ENCODE results near the gene GGNBP2. TPM values are rescaled to one million over a fixed set of nuclear protein-coding genes. Genes with fewer than 3 reads are reported as not detected.

The GGNBP2 gene
- polyA plus RNA-seq, 1 donor from 2014 or later: 112 TPM

DNA sequence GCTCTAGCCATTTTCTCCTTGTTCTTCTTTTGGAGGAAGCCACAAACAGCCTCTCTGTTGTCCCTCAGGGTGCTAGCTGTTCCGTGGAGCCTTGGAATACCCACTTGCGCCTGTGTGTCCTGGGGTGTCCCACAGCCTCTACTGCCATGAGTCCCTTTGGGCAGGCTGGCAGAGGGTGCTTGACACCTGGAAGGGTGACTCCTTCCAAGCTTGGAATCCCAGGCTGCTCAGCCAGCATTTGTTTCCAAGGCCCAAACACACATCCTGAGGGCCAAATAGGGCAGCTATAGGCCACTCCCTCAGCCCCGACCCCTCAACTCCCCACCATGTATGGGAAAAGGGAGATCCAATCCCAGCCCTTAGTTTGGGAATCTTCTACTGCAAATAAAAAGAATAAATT is 43.4 kb upstream of the GGNBP2 start:
- TF ChIP-seq RAD21 (conservative IDR thresholded peaks at IDR 0.05) (no peak), POLR2AphosphoS5 (IDR thresholded peaks at IDR 0.05) (no peak)
- Histone ChIP-seq H3K9me2 (ENCODE audit: insufficient read depth, low read length) (no peaks in the 10 kb centered on the region), H3K4me2 (ENCODE audit: low read length) (no peak overlapping the region), H4K20me1 (ENCODE audit: insufficient read depth) (no peaks in the 10 kb centered on the region), H3F3A (ENCODE audit: insufficient read depth, low read length, poor library complexity, severe bottlenecking) (no peaks in the 10 kb centered on the region), H3K27ac (ENCODE audit: low read length) (no peak overlapping the region), H3K79me2 (replicated peaks; ENCODE audit: insufficient read depth, low read length) (no peaks in the 10 kb centered on the region), H2AFZ (ENCODE audit: low read depth, low read length) (no peak overlapping the region), H3K36me3 (ENCODE audit: insufficient read depth, low read length) (peaks cover 7% of the 10 kb centered on the region), H3K9ac (ENCODE audit: low read length) (no peak overlapping the region), H3K4me3 (ENCODE audit: low read length) (no peak overlapping the region), H3K9me3 (ENCODE audit: low read length) (no peaks in the 10 kb centered on the region), H3K27me3 (ENCODE audit: insufficient read depth, low read depth, low read length) (no peaks in the 10 kb centered on the region)

DNA sequence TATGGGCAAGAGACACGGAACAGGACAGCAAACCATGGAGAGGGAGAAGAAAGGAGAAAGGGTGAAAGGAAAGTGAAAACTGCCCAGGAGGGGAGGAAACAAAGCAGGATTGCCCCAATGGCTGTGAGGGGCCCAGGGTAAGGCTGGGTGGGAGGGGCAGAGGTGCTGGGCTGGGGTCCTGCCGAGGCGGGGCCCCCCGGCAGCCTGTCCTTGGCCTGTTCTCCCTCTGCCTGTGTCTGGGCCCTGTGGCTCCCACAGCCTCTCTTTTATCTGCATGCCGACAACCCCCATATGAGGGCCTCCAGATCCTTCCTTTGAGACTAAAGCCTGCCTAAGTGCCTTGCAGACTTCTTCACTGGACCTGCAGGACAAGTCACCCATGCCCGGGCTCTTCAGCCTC is 42.8 kb upstream of the GGNBP2 start:
- Histone ChIP-seq H4K20me1 (ENCODE audit: insufficient read depth) (no peaks in the 10 kb centered on the region), H3K4me2 (ENCODE audit: low read length) (no peak overlapping the region), H2AFZ (ENCODE audit: low read depth, low read length) (no peak overlapping the region), H3K36me3 (ENCODE audit: insufficient read depth, low read length) (peaks cover 7% of the 10 kb centered on the region), H3K27me3 (ENCODE audit: insufficient read depth, low read depth, low read length) (no peaks in the 10 kb centered on the region), H3K9me2 (ENCODE audit: insufficient read depth, low read length) (no peaks in the 10 kb centered on the region), H3K27ac (ENCODE audit: low read length) (no peak overlapping the region), H3K9ac (ENCODE audit: low read length) (no peak overlapping the region), H3F3A (ENCODE audit: insufficient read depth, low read length, poor library complexity, severe bottlenecking) (no peaks in the 10 kb centered on the region), H3K9me3 (ENCODE audit: low read length) (no peaks in the 10 kb centered on the region), H3K79me2 (replicated peaks; ENCODE audit: insufficient read depth, low read length) (no peaks in the 10 kb centered on the region), H3K4me3 (ENCODE audit: low read length) (no peak overlapping the region)
- TF ChIP-seq, protein P1, sequence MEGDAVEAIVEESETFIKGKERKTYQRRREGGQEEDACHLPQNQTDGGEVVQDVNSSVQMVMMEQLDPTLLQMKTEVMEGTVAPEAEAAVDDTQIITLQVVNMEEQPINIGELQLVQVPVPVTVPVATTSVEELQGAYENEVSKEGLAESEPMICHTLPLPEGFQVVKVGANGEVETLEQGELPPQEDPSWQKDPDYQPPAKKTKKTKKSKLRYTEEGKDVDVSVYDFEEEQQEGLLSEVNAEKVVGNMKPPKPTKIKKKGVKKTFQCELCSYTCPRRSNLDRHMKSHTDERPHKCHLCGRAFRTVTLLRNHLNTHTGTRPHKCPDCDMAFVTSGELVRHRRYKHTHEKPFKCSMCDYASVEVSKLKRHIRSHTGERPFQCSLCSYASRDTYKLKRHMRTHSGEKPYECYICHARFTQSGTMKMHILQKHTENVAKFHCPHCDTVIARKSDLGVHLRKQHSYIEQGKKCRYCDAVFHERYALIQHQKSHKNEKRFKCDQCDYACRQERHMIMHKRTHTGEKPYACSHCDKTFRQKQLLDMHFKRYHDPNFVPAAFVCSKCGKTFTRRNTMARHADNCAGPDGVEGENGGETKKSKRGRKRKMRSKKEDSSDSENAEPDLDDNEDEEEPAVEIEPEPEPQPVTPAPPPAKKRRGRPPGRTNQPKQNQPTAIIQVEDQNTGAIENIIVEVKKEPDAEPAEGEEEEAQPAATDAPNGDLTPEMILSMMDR (IDR thresholded peaks at IDR 0.05; ENCODE audit: poor library complexity, severe bottlenecking): no peak
- TF ChIP-seq, protein P2, sequence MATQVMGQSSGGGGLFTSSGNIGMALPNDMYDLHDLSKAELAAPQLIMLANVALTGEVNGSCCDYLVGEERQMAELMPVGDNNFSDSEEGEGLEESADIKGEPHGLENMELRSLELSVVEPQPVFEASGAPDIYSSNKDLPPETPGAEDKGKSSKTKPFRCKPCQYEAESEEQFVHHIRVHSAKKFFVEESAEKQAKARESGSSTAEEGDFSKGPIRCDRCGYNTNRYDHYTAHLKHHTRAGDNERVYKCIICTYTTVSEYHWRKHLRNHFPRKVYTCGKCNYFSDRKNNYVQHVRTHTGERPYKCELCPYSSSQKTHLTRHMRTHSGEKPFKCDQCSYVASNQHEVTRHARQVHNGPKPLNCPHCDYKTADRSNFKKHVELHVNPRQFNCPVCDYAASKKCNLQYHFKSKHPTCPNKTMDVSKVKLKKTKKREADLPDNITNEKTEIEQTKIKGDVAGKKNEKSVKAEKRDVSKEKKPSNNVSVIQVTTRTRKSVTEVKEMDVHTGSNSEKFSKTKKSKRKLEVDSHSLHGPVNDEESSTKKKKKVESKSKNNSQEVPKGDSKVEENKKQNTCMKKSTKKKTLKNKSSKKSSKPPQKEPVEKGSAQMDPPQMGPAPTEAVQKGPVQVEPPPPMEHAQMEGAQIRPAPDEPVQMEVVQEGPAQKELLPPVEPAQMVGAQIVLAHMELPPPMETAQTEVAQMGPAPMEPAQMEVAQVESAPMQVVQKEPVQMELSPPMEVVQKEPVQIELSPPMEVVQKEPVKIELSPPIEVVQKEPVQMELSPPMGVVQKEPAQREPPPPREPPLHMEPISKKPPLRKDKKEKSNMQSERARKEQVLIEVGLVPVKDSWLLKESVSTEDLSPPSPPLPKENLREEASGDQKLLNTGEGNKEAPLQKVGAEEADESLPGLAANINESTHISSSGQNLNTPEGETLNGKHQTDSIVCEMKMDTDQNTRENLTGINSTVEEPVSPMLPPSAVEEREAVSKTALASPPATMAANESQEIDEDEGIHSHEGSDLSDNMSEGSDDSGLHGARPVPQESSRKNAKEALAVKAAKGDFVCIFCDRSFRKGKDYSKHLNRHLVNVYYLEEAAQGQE (IDR thresholded peaks at IDR 0.05; ENCODE audit: borderline replicate concordance): no peak
- TF ChIP-seq TAF1 (IDR thresholded peaks at IDR 0.05; ENCODE audit: low read depth) (no peak), EZH2 (IDR thresholded peaks at IDR 0.05; ENCODE audit: borderline replicate concordance, insufficient read depth, low read length, poor library complexity, severe bottlenecking) (no peak), MXI1 (conservative IDR thresholded peaks at IDR 0.05; ENCODE audit: poor library complexity, severe bottlenecking) (no peak), RAD21 (conservative IDR thresholded peaks at IDR 0.05) (no peak), EP300 (conservative IDR thresholded peaks at IDR 0.05; ENCODE audit: poor library complexity, severe bottlenecking) (no peak)

DNA sequence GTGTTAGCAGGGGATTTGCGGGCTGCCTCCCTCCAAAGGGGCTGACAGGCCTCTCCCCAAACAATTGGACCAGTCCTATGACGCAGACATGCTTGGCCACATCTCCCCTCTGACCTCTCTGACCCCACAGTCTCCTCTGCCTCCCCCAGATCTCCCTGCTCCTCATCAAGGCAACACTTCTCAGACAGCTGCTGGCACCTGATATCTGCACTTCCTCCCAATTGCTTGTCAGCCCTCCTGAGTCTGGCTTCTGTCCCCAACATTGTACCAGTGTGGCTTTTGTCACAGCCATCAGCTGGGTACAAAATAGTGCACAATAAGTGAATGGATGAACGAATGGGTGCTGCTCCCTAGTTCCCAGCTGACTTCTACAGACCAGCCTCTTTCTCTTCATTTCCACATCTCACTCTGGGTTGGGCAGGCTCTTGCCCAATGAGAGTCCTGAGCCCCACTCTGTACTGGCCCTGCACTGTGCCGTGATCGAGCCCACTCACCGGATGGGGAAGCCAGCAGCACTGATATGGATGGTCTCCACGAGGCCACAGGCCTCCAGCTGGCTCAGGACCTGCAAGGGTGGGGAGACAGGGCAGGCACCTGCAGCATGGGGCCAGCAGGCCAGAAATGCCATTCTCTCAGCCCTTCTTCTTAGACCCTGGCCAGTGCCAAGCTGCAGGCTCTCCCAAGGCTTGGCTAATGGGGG is 41.1 kb upstream of the GGNBP2 start:
- Histone ChIP-seq H3K27ac (ENCODE audit: low read length) (no peak overlapping the region), H2AFZ (ENCODE audit: low read depth, low read length) (no peak overlapping the region), H3K9me2 (ENCODE audit: insufficient read depth, low read length) (no peaks in the 10 kb centered on the region), H4K20me1 (ENCODE audit: insufficient read depth) (no peaks in the 10 kb centered on the region), H3K9me3 (ENCODE audit: low read length) (no peaks in the 10 kb centered on the region), H3K79me2 (replicated peaks; ENCODE audit: insufficient read depth, low read length) (no peaks in the 10 kb centered on the region), H3K4me2 (ENCODE audit: low read length) (no peak overlapping the region), H3K36me3 (ENCODE audit: insufficient read depth, low read length) (peaks cover 5% of the 10 kb centered on the region), H3F3A (ENCODE audit: insufficient read depth, low read length, poor library complexity, severe bottlenecking) (no peaks in the 10 kb centered on the region), H3K9ac (ENCODE audit: low read length) (no peak overlapping the region), H3K27me3 (ENCODE audit: insufficient read depth, low read depth, low read length) (no peaks in the 10 kb centered on the region), H3K4me3 (ENCODE audit: low read length) (no peak overlapping the region)
- TF ChIP-seq, protein P1 (IDR thresholded peaks at IDR 0.05; ENCODE audit: poor library complexity, severe bottlenecking): no peak
- TF ChIP-seq POLR2AphosphoS5 (IDR thresholded peaks at IDR 0.05) (no peak), SMC3 (conservative IDR thresholded peaks at IDR 0.05; ENCODE audit: poor library complexity) (no peak), EZH2 (IDR thresholded peaks at IDR 0.05; ENCODE audit: borderline replicate concordance, insufficient read depth, low read length, poor library complexity, severe bottlenecking) (no peak), TAF1 (IDR thresholded peaks at IDR 0.05; ENCODE audit: low read depth) (no peak), EP300 (conservative IDR thresholded peaks at IDR 0.05; ENCODE audit: poor library complexity, severe bottlenecking) (no peak), RAD21 (conservative IDR thresholded peaks at IDR 0.05) (no peak), MXI1 (conservative IDR thresholded peaks at IDR 0.05; ENCODE audit: poor library complexity, severe bottlenecking) (no peak)
- TF ChIP-seq, protein P2 (IDR thresholded peaks at IDR 0.05; ENCODE audit: borderline replicate concordance): no peak

All from neural cell (in vitro differentiated cells).